Activated naive CD8-positive, alpha-beta T cell treated with anti-CD3 and anti-CD28 coated beads for 36 hours (primary cell): Measurements from ENCODE around the gene CYBC1. TPM values are rescaled to one million over a fixed set of nuclear protein-coding genes. Genes with fewer than 3 reads are reported as not detected.
A peak's percentile ranks its signal among the peaks of the same experiment; 100 is the strongest.

Experiments used
- DNase-seq: peaks from one replicate; pipeline ENCODE4 v3.0.0; 2021
- H3K27ac Mint-ChIP-seq: one replicate; pipeline ENCODE4 v1.8.0; 2022; ENCODE audit warnings: mild to moderate bottlenecking, moderate library complexity, mixed read lengths
- H3K27me3 Mint-ChIP-seq: one replicate; pipeline ENCODE4 v1.8.0; 2022; ENCODE audit warnings: mild to moderate bottlenecking, mixed read lengths
- H3K36me3 Mint-ChIP-seq: one replicate; pipeline ENCODE4 v1.8.0; 2021; ENCODE audit warnings: mild to moderate bottlenecking, mixed read lengths
- H3K4me1 Mint-ChIP-seq: one replicate; pipeline ENCODE4 v1.8.0; 2021; ENCODE audit warnings: mixed read lengths
- H3K4me3 Mint-ChIP-seq: one replicate; pipeline ENCODE4 v1.8.0; 2022; ENCODE audit warnings: mild to moderate bottlenecking, moderate library complexity, mixed read lengths
- H3K9me3 Mint-ChIP-seq: one replicate; pipeline ENCODE4 v1.8.0; 2022; ENCODE audit warnings: mixed read lengths
- total RNA-seq, 2 experiments: library from RNA; stranded (reverse); gene quantifications; one replicate each; pipeline ENCODE4 v1.2.3, GENCODE V29; 2021

Gene CYBC1
- total RNA-seq, 2 experiments from 2014 or later: 156 to 163 TPM

- peak overlapping the region; percentile 48 for H3K27ac Mint-ChIP-seq
- DNase-seq: no peak
- H3K4me3 Mint-ChIP-seq: no peak overlapping the region
- H3K36me3 Mint-ChIP-seq: peaks cover 5% of the 10 kb centered on the region
- H3K27me3 Mint-ChIP-seq: no peaks in the 10 kb centered on the region
- H3K9me3 Mint-ChIP-seq: no peaks in the 10 kb centered on the region
- H3K4me1 Mint-ChIP-seq: peaks cover 3% of the 10 kb centered on the region
Measured at GRCh38 chr17:82487910-82488309, 37.4 kb upstream of the CYBC1 start.

GRCh38 chr17:82486231-82487094 lies 35.9 kb upstream of the CYBC1 start:
- H3K9me3 Mint-ChIP-seq: no peaks in the 10 kb centered on the region
- no peak overlapping the region for H3K27ac Mint-ChIP-seq
- H3K4me1 Mint-ChIP-seq: peaks cover 3% of the 10 kb centered on the region
- no peak for DNase-seq
- H3K4me3 Mint-ChIP-seq: no peak overlapping the region
- H3K27me3 Mint-ChIP-seq: no peaks in the 10 kb centered on the region
- peaks cover 5% of the 10 kb centered on the region for H3K36me3 Mint-ChIP-seq

- Mint-ChIP-seq H3K27ac (no peak overlapping the region), H3K27me3 (no peaks in the 10 kb centered on the region), H3K9me3 (no peaks in the 10 kb centered on the region), H3K36me3 (peaks cover 7% of the 10 kb centered on the region), H3K4me3 (no peak overlapping the region), H3K4me1 (peaks cover 3% of the 10 kb centered on the region)
- no peak for DNase-seq
Measured at GRCh38 chr17:82483836-82484235, 33.3 kb upstream of the CYBC1 start.

- Mint-ChIP-seq H3K36me3 (peaks cover 7% of the 10 kb centered on the region), H3K27me3 (no peaks in the 10 kb centered on the region), H3K27ac (no peak overlapping the region), H3K4me1 (peaks cover 3% of the 10 kb centered on the region), H3K9me3 (no peaks in the 10 kb centered on the region), H3K4me3 (no peak overlapping the region)
- no peak for DNase-seq
Measured at GRCh38 chr17:82483204-82483660, 32.7 kb upstream of the CYBC1 start.

- no peak overlapping the region for H3K4me3 Mint-ChIP-seq
- H3K27ac Mint-ChIP-seq: no peak overlapping the region
- peaks cover 5% of the 10 kb centered on the region for H3K36me3 Mint-ChIP-seq
- no peaks in the 10 kb centered on the region for H3K9me3 Mint-ChIP-seq
- H3K27me3 Mint-ChIP-seq: no peaks in the 10 kb centered on the region
- DNase-seq: no peak
- H3K4me1 Mint-ChIP-seq: no peaks in the 10 kb centered on the region
Measured at GRCh38 chr17:82480318-82480717, 29.8 kb upstream of the CYBC1 start.

GRCh38 chr17:82479602-82480001 lies 29.1 kb upstream of the CYBC1 start:
- no peaks in the 10 kb centered on the region for H3K9me3 Mint-ChIP-seq
- no peak overlapping the region for H3K4me3 Mint-ChIP-seq
- DNase-seq: no peak
- H3K4me1 Mint-ChIP-seq: no peaks in the 10 kb centered on the region
- peaks cover 5% of the 10 kb centered on the region for H3K36me3 Mint-ChIP-seq
- no peaks in the 10 kb centered on the region for H3K27me3 Mint-ChIP-seq
- H3K27ac Mint-ChIP-seq: no peak overlapping the region

GRCh38 chr17:82477934-82478333 lies 27.4 kb upstream of the CYBC1 start:
- H3K27ac Mint-ChIP-seq: no peak overlapping the region
- H3K36me3 Mint-ChIP-seq: peaks cover 2% of the 10 kb centered on the region
- H3K9me3 Mint-ChIP-seq: no peaks in the 10 kb centered on the region

GRCh38 chr17:82475458-82475857 lies 24.9 kb upstream of the CYBC1 start:
- Mint-ChIP-seq H3K27ac (no peak overlapping the region), H3K36me3 (peaks cover 8% of the 10 kb centered on the region), H3K9me3 (no peaks in the 10 kb centered on the region), H3K4me3 (no peak overlapping the region), H3K4me1 (no peaks in the 10 kb centered on the region), H3K27me3 (no peaks in the 10 kb centered on the region)
- no peak for DNase-seq

More at GRCh38 chr17:82477934-82478333, 27.4 kb upstream of the CYBC1 start:
- Mint-ChIP-seq H3K4me1 (no peaks in the 10 kb centered on the region), H3K4me3 (no peak overlapping the region), H3K27me3 (no peaks in the 10 kb centered on the region)
- no peak for DNase-seq

- no peaks in the 10 kb centered on the region for H3K4me1 Mint-ChIP-seq
- H3K4me3 Mint-ChIP-seq: no peak overlapping the region
- H3K36me3 Mint-ChIP-seq: peaks cover 11% of the 10 kb centered on the region
- no peak overlapping the region for H3K27ac Mint-ChIP-seq
- H3K9me3 Mint-ChIP-seq: no peaks in the 10 kb centered on the region
- DNase-seq: no peak
- H3K27me3 Mint-ChIP-seq: no peaks in the 10 kb centered on the region
Measured at GRCh38 chr17:82474223-82475010, 23.9 kb upstream of the CYBC1 start.

GRCh38 chr17:82470065-82470464 lies 19.5 kb upstream of the CYBC1 start:
- Mint-ChIP-seq H3K36me3 (peaks cover 18% of the 10 kb centered on the region), H3K27ac (no peak overlapping the region), H3K27me3 (no peaks in the 10 kb centered on the region), H3K4me3 (no peak overlapping the region), H3K9me3 (no peaks in the 10 kb centered on the region), H3K4me1 (peaks cover under 1% of the 10 kb centered on the region)
- no peak for DNase-seq

GRCh38 chr17:82468692-82469091 lies 18.1 kb upstream of the CYBC1 start:
- Mint-ChIP-seq H3K9me3 (no peaks in the 10 kb centered on the region), H3K36me3 (peaks cover 28% of the 10 kb centered on the region), H3K4me3 (no peak overlapping the region), H3K4me1 (peaks cover 4% of the 10 kb centered on the region), H3K27ac (no peak overlapping the region), H3K27me3 (no peaks in the 10 kb centered on the region)
- DNase-seq: no peak

- no peaks in the 10 kb centered on the region for H3K27me3 Mint-ChIP-seq
- no peaks in the 10 kb centered on the region for H3K9me3 Mint-ChIP-seq
- DNase-seq: peak; percentile 26
- no peak overlapping the region for H3K4me3 Mint-ChIP-seq
- H3K36me3 Mint-ChIP-seq: peaks cover 31% of the 10 kb centered on the region
- peak overlapping the region; percentile 44 for H3K27ac Mint-ChIP-seq
- H3K4me1 Mint-ChIP-seq: peaks cover 7% of the 10 kb centered on the region
Measured at GRCh38 chr17:82465023-82465603, 14.6 kb upstream of the CYBC1 start.

GRCh38 chr17:82464567-82464929 lies 14.0 kb upstream of the CYBC1 start:
- no peaks in the 10 kb centered on the region for H3K27me3 Mint-ChIP-seq
- no peaks in the 10 kb centered on the region for H3K9me3 Mint-ChIP-seq
- no peak for DNase-seq
- peaks cover 7% of the 10 kb centered on the region for H3K4me1 Mint-ChIP-seq
- H3K36me3 Mint-ChIP-seq: peaks cover 29% of the 10 kb centered on the region
- no peak overlapping the region for H3K4me3 Mint-ChIP-seq
- H3K27ac Mint-ChIP-seq: no peak overlapping the region

GRCh38 chr17:82463925-82464566 lies 13.5 kb upstream of the CYBC1 start:
- H3K9me3 Mint-ChIP-seq: no peaks in the 10 kb centered on the region
- H3K4me3 Mint-ChIP-seq: no peak overlapping the region
- H3K4me1 Mint-ChIP-seq: peaks cover 12% of the 10 kb centered on the region
- no peaks in the 10 kb centered on the region for H3K27me3 Mint-ChIP-seq
- H3K36me3 Mint-ChIP-seq: peaks cover 28% of the 10 kb centered on the region
- no peak for DNase-seq
- H3K27ac Mint-ChIP-seq: peak overlapping the region; percentile 40

- H3K4me1 Mint-ChIP-seq: peaks cover 13% of the 10 kb centered on the region
- H3K4me3 Mint-ChIP-seq: no peak overlapping the region
- peak overlapping the region; percentile 40 for H3K27ac Mint-ChIP-seq
- no peak for DNase-seq
- H3K36me3 Mint-ChIP-seq: peaks cover 24% of the 10 kb centered on the region
- H3K9me3 Mint-ChIP-seq: no peaks in the 10 kb centered on the region
- no peaks in the 10 kb centered on the region for H3K27me3 Mint-ChIP-seq
Measured at GRCh38 chr17:82463391-82463790, 12.8 kb upstream of the CYBC1 start.
